GM12865 (cell line): ENCODE results near the gene ATRNL1.
A peak's percentile ranks its signal among the peaks of the same experiment; 100 is the strongest.
"Not testable (repeated sequence)": the region's sequence is repeated elsewhere in the genome, so short reads cannot be mapped to it uniquely, and the experiment has no call there.

Experiments
- DNase-seq: peaks from one replicate; pipeline ENCODE4 v3.0.0; 2010; ENCODE audit warnings: low read depth
- H3K4me3 ChIP-seq: 2 replicates; pipeline ENCODE4 v1.5.1; 2011; ENCODE audit warnings: mild to moderate bottlenecking, low read depth, low read length, control low read depth
- CTCF ChIP-seq: IDR thresholded peaks from 2 replicates; pipeline ENCODE4 v1.5.1; 2011; ENCODE audit warnings: low read length, control low read depth, low read depth, inconsistent platforms; ENCODE audit not compliant: insufficient read depth; ENCODE audit errors: missing control alignments

Gene ATRNL1

GRCh38 chr10:115250784-115251183, 157.6 kb downstream of the ATRNL1 start:
- DNase-seq = no peak
- no peak for TF ChIP-seq CTCF

GRCh38 chr10:115253765-115254164, 160.6 kb downstream of the ATRNL1 start:
- not testable (repeated sequence) for DNase-seq

More at GRCh38 chr10:115250784-115251183, 157.6 kb downstream of the ATRNL1 start:
- H3K4me3 ChIP-seq = no peak overlapping the region

GRCh38 chr10:115272482-115272881, 179.3 kb downstream of the ATRNL1 start:
- no peak for TF ChIP-seq CTCF
- DNase-seq = no peak
- H3K4me3 ChIP-seq = no peak overlapping the region

More at GRCh38 chr10:115253765-115254164, 160.6 kb downstream of the ATRNL1 start:
- not testable (repeated sequence) for H3K4me3 ChIP-seq

GRCh38 chr10:115278294-115278693, 185.1 kb downstream of the ATRNL1 start:
- no peak for TF ChIP-seq CTCF

GRCh38 chr10:115295213-115295805, 202.1 kb downstream of the ATRNL1 start:
- DNase-seq = no peak
- no peak overlapping the region for H3K4me3 ChIP-seq
- TF ChIP-seq CTCF = no peak

More at GRCh38 chr10:115278294-115278693, 185.1 kb downstream of the ATRNL1 start:
- H3K4me3 ChIP-seq = no peak overlapping the region
- DNase-seq = peak; percentile 9

GRCh38 chr10:115300080-115300479, 206.9 kb downstream of the ATRNL1 start:
- TF ChIP-seq CTCF = no peak
- H3K4me3 ChIP-seq = no peak overlapping the region
- DNase-seq = no peak

- DNase-seq, H3K4me3 ChIP-seq: not testable (repeated sequence)
Observed at GRCh38 chr10:115319669-115320068, 226.5 kb downstream of the ATRNL1 start.

- peak; percentile 38 for DNase-seq
- no peak overlapping the region for H3K4me3 ChIP-seq
- no peak for TF ChIP-seq CTCF
Observed at GRCh38 chr10:115321360-115321759, 228.2 kb downstream of the ATRNL1 start.
